ENCODE measurements around the gene ADGRG1. TPM values are rescaled to one million over a fixed set of nuclear protein-coding genes. Genes with fewer than 3 reads are reported as not detected.

Gene ADGRG1
- total RNA-seq, 1 experiment from 2014 or later: 131 TPM

- Histone ChIP-seq H3K36me3 (ENCODE audit: low read depth) (no peaks in the 10 kb centered on the region), H3K27me3 (ENCODE audit: insufficient read depth, low read depth) (no peaks in the 10 kb centered on the region), H4K20me1 (ENCODE audit: insufficient read depth) (no peaks in the 10 kb centered on the region), H3K79me2 (ENCODE audit: low read depth) (no peaks in the 10 kb centered on the region), H3K27ac (no peak overlapping the region), H3K9me3 (ENCODE audit: insufficient read depth, low read depth) (no peaks in the 10 kb centered on the region), H2AFZ (no peak overlapping the region), H3K4me2 (no peak overlapping the region), H3K4me1 (replicated peaks; ENCODE audit: insufficient read depth) (no peaks in the 10 kb centered on the region), H3F3A (ENCODE audit: insufficient read depth, low read depth) (no peaks in the 10 kb centered on the region), H3K9me2 (ENCODE audit: insufficient read depth) (no peaks in the 10 kb centered on the region), H3K4me3 (no peak overlapping the region)
- TF ChIP-seq CTCF (conservative IDR thresholded peaks at IDR 0.05) (no peak), EZH2 (IDR thresholded peaks at IDR 0.05; ENCODE audit: low read depth) (no peak)
- POLR2A ChIA-PET (ENCODE audit: unreplicated experiment): no interaction called here
- no TSS peak for BruUV-seq (replicated peaks)
- CTCF ChIA-PET: interaction anchor here (0.7 kb wide), 1 partner anchor 315 kb away, joined by 7 read pairs; no protein-coding TSS in a partner anchor
- no peak for DNase-seq
- intact Hi-C loops (cut with micrococcal nuclease; ENCODE audit: unreplicated experiment): no loop called here
Observed at GRCh38 chr16:57690782-57691471, 62.5 kb downstream of the ADGRG1 start.

- H3K4me1 ChIP-seq (replicated peaks; ENCODE audit: insufficient read depth): no peaks in the 10 kb centered on the region
- H4K20me1 ChIP-seq (ENCODE audit: insufficient read depth): no peaks in the 10 kb centered on the region
- POLR2A ChIA-PET (ENCODE audit: unreplicated experiment): interaction anchor here (0.6 kb wide), 1 partner anchor 10 kb away, joined by 4 read pairs; no protein-coding TSS in a partner anchor
- H3K27me3 ChIP-seq (ENCODE audit: insufficient read depth, low read depth): no peaks in the 10 kb centered on the region
- H3K79me2 ChIP-seq (ENCODE audit: low read depth): no peaks in the 10 kb centered on the region
- no peak overlapping the region for H3K4me3 ChIP-seq
- H3K9me3 ChIP-seq (ENCODE audit: insufficient read depth, low read depth): no peaks in the 10 kb centered on the region
- no peaks in the 10 kb centered on the region for H3F3A ChIP-seq (ENCODE audit: insufficient read depth, low read depth)
- no peaks in the 10 kb centered on the region for H3K9me2 ChIP-seq (ENCODE audit: insufficient read depth)
- CTCF ChIA-PET: no interaction called here
- TF ChIP-seq CTCF (conservative IDR thresholded peaks at IDR 0.05) (no peak), EZH2 (IDR thresholded peaks at IDR 0.05; ENCODE audit: low read depth) (no peak)
- intact Hi-C loops (cut with micrococcal nuclease; ENCODE audit: unreplicated experiment): no loop called here
- no TSS peak for BruUV-seq (replicated peaks)
- no peak overlapping the region for H2AFZ ChIP-seq
- no peak overlapping the region for H3K27ac ChIP-seq
- no peak overlapping the region for H3K4me2 ChIP-seq
- DNase-seq: no peak
- H3K36me3 ChIP-seq (ENCODE audit: low read depth): no peaks in the 10 kb centered on the region
Observed at GRCh38 chr16:57692636-57693035, 64.2 kb downstream of the ADGRG1 start.

- DNase-seq: no peak
- Histone ChIP-seq H3K79me2 (ENCODE audit: low read depth) (no peaks in the 10 kb centered on the region), H2AFZ (no peak overlapping the region), H3K9me2 (ENCODE audit: insufficient read depth) (no peaks in the 10 kb centered on the region), H3K27me3 (ENCODE audit: insufficient read depth, low read depth) (no peaks in the 10 kb centered on the region), H3K36me3 (ENCODE audit: low read depth) (no peaks in the 10 kb centered on the region), H3K4me3 (no peak overlapping the region), H3K27ac (no peak overlapping the region), H3K4me1 (replicated peaks; ENCODE audit: insufficient read depth) (no peaks in the 10 kb centered on the region), H3F3A (ENCODE audit: insufficient read depth, low read depth) (no peaks in the 10 kb centered on the region), H3K4me2 (no peak overlapping the region), H4K20me1 (ENCODE audit: insufficient read depth) (no peaks in the 10 kb centered on the region), H3K9me3 (ENCODE audit: insufficient read depth, low read depth) (no peaks in the 10 kb centered on the region)
- ChIA-PET CTCF (no interaction called here), POLR2A (ENCODE audit: unreplicated experiment) (no interaction called here)
- intact Hi-C loops (cut with micrococcal nuclease; ENCODE audit: unreplicated experiment): no loop called here
- no TSS peak for BruUV-seq (replicated peaks)
- no peak for TF ChIP-seq CTCF (conservative IDR thresholded peaks at IDR 0.05)
- no peak for TF ChIP-seq EZH2 (IDR thresholded peaks at IDR 0.05; ENCODE audit: low read depth)
Observed at GRCh38 chr16:57693550-57693949, 65.1 kb downstream of the ADGRG1 start.
